Hepatocyte (in vitro differentiated cells): Measurements from ENCODE around the gene SLU7. TPM values are rescaled to one million over a fixed set of nuclear protein-coding genes. Genes with fewer than 3 reads are reported as not detected.

Source experiments
- DNase-seq: peaks from one replicate; pipeline ENCODE4 v3.0.0-alpha.2; 2016; ENCODE audit warnings: low spot score
- H2AFZ ChIP-seq: fragments of 200-600 bp; sonication (generic); 2 replicates; pipeline ENCODE4 v1.6.0; 2016; ENCODE audit warnings: antibody characterized with exemption, mild to moderate bottlenecking
- H3K27ac ChIP-seq: fragments of 200-600 bp; sonication (generic); 2 replicates; pipeline ENCODE4 v1.5.1; 2016; ENCODE audit warnings: mild to moderate bottlenecking
- H3K27me3 ChIP-seq: fragments of 200-600 bp; sonication (generic); 2 replicates; pipeline ENCODE4 v1.6.1; 2016
- H3K36me3 ChIP-seq: fragments of 200-600 bp; sonication (generic); replicated peaks from 2 replicates; pipeline ENCODE4 v1.5.1; 2016; ENCODE audit warnings: low read depth; ENCODE audit not compliant: insufficient read depth
- H3K4me1 ChIP-seq: fragments of 200-600 bp; sonication (generic); 2 replicates; pipeline ENCODE4 v1.5.1; 2016; ENCODE audit warnings: mild to moderate bottlenecking, moderate library complexity; ENCODE audit not compliant: insufficient read depth
- H3K4me2 ChIP-seq: fragments of 200-600 bp; sonication (generic); 2 replicates; pipeline ENCODE4 v1.6.0; 2016
- H3K4me3 ChIP-seq: fragments of 200-600 bp; sonication (generic); 2 replicates; pipeline ENCODE4 v1.5.1; 2016; ENCODE audit warnings: mild to moderate bottlenecking
- H3K79me2 ChIP-seq: fragments of 200-600 bp; sonication (generic); 2 replicates; pipeline ENCODE4 v1.6.0; 2017; ENCODE audit warnings: mild to moderate bottlenecking
- H3K9me2 ChIP-seq: fragments of 200-600 bp; sonication (generic); replicated peaks from 2 replicates; pipeline ENCODE4 v1.6.0; 2017; ENCODE audit warnings: mild to moderate bottlenecking; ENCODE audit not compliant: insufficient read depth
- H3K9me3 ChIP-seq: fragments of 200-600 bp; sonication (generic); 2 replicates; pipeline ENCODE4 v1.5.1; 2016; ENCODE audit warnings: low read depth, mild to moderate bottlenecking
- H4K20me1 ChIP-seq: fragments of 200-600 bp; sonication (generic); 2 replicates; pipeline ENCODE4 v1.6.0; 2016; ENCODE audit warnings: mild to moderate bottlenecking; ENCODE audit not compliant: insufficient read depth, poor library complexity, severe bottlenecking
- EZH2 ChIP-seq: fragments of 200-600 bp; sonication (generic); IDR thresholded peaks from 2 replicates; pipeline ENCODE4 v1.6.1; 2016; ENCODE audit warnings: antibody characterized with exemption, mild to moderate bottlenecking, borderline replicate concordance
- EZH2phosphoT487 ChIP-seq: fragments of 200-600 bp; sonication (generic); IDR thresholded peaks from one replicate; pipeline ENCODE4 v1.6.1; 2018; ENCODE audit warnings: antibody characterized with exemption, mild to moderate bottlenecking, low read depth, moderate library complexity; ENCODE audit not compliant: unreplicated experiment, severe bottlenecking
- WGBS: methylation state at CpG from one replicate; pipeline ENCODE4 v1.1.6; 2016; ENCODE audit warnings: low lambda C conversion rate; ENCODE audit errors: missing lambda C conversion rate; 5-methylcytosine and 5-hydroxymethylcytosine counted together
- polyA plus RNA-seq: library from polyadenylated mRNA; unstranded; fragments of >200 nt; fragmentation: Nextera tagmentation; extraction: Ambion mirVana; gene quantifications from 2 replicates; pipeline ENCODE4 v1.2.1, GENCODE V29; 2016
- total RNA-seq: library from RNA; depleted of rRNA; stranded (reverse); fragments of >200 nt; gene quantifications from 2 replicates; pipeline ENCODE4 v1.2.3, GENCODE V29; 2014
- TF ChIP-seq, protein P1 (sequence below): fragments of 200-600 bp; sonication (generic); IDR thresholded peaks from 2 replicates; pipeline ENCODE4 v1.5.1; 2016; ENCODE audit warnings: antibody characterized with exemption, mild to moderate bottlenecking; ENCODE audit not compliant: poor library complexity

The SLU7 gene
- total and polyA plus RNA-seq, 2 experiments from 2014 or later, result 45.0 to 62.5 TPM

DNA sequence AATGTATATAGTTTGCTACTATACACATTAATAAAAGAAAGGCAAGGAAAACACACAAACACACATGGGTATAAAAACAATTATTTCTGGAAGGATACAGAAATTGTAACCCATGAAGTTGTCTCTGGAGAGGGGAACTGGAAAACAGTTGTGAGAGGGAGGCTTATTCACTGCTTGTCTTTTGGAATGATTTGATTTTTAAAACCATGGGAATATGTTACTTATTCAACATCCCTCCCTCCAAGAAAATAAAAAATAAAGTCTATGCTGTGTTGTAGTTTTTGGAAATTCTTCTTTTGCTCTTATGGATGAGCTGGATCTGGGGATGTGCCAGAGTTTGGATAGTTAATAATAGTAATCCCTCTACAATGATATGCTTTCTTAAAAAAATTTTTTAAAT, 42.5 kb downstream of the SLU7 start:
- Histone ChIP-seq H4K20me1 (no peaks in the 10 kb centered on the region), H3K79me2 (no peaks in the 10 kb centered on the region), H2AFZ (no peak overlapping the region), H3K36me3 (no peaks in the 10 kb centered on the region), H3K9me3 (no peaks in the 10 kb centered on the region), H3K4me3 (no peak overlapping the region), H3K27ac (no peak overlapping the region), H3K4me1 (no peaks in the 10 kb centered on the region), H3K4me2 (no peak overlapping the region), H3K9me2 (no peaks in the 10 kb centered on the region), H3K27me3 (peaks cover 23% of the 10 kb centered on the region)
- TF ChIP-seq, protein P1, sequence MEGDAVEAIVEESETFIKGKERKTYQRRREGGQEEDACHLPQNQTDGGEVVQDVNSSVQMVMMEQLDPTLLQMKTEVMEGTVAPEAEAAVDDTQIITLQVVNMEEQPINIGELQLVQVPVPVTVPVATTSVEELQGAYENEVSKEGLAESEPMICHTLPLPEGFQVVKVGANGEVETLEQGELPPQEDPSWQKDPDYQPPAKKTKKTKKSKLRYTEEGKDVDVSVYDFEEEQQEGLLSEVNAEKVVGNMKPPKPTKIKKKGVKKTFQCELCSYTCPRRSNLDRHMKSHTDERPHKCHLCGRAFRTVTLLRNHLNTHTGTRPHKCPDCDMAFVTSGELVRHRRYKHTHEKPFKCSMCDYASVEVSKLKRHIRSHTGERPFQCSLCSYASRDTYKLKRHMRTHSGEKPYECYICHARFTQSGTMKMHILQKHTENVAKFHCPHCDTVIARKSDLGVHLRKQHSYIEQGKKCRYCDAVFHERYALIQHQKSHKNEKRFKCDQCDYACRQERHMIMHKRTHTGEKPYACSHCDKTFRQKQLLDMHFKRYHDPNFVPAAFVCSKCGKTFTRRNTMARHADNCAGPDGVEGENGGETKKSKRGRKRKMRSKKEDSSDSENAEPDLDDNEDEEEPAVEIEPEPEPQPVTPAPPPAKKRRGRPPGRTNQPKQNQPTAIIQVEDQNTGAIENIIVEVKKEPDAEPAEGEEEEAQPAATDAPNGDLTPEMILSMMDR, result no peak
- no peak for TF ChIP-seq EZH2phosphoT487
- TF ChIP-seq EZH2, result no peak
- DNase-seq, result no peak

DNA sequence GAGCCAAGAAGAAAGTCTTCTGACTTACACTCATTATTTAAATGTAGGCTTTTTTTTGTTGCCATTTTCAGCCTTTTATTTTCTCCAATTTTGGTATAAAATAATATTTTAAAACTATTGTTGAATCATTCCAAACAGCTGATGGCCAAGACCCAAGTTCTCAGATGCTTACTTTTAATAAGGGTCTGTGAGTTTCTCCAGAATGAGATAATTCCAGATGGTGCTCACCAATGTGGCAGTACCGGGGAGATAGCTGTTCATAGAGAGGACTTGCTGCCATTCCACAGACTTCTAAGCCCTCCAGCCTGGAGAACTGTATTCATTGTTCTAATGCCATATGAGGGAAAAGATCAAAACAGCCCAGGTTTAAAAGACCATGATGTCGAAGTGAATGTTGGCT, 43.2 kb downstream of the SLU7 start:
- 94% methylated on average over 2 of the region's 2 CpGs for WGBS
- no peaks in the 10 kb centered on the region for H3K9me3 ChIP-seq
- H3K9me2 ChIP-seq, result no peaks in the 10 kb centered on the region
- no peak overlapping the region for H3K27ac ChIP-seq
- no peak overlapping the region for H2AFZ ChIP-seq
- no peak overlapping the region for H3K4me3 ChIP-seq
- TF ChIP-seq EZH2phosphoT487, result no peak
- TF ChIP-seq, protein P1, result no peak
- no peaks in the 10 kb centered on the region for H4K20me1 ChIP-seq
- no peaks in the 10 kb centered on the region for H3K4me1 ChIP-seq
- H3K79me2 ChIP-seq, result no peaks in the 10 kb centered on the region
- H3K36me3 ChIP-seq, result no peaks in the 10 kb centered on the region
- H3K4me2 ChIP-seq, result no peak overlapping the region
- H3K27me3 ChIP-seq, result peaks cover 26% of the 10 kb centered on the region
- DNase-seq, result no peak

DNA sequence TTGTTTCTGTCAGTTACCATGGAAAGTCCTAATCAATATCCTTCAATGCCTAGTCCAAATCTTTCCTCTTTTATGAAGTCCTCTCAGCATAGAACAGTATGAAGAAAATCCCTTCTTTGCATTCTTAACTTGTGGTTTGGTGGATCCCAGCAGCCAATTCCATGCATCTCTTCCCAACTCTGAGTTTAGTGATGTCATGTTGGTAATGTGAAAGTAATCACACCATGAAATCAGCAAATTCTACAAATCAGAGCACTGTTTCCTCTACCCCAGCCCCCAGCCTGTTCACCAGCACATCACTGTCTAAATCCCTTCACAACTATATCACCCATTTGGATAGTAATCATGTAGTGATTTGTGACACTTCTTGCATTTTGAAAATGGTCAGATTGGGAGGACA, 43.7 kb downstream of the SLU7 start:
- peaks cover 26% of the 10 kb centered on the region for H3K27me3 ChIP-seq

DNA sequence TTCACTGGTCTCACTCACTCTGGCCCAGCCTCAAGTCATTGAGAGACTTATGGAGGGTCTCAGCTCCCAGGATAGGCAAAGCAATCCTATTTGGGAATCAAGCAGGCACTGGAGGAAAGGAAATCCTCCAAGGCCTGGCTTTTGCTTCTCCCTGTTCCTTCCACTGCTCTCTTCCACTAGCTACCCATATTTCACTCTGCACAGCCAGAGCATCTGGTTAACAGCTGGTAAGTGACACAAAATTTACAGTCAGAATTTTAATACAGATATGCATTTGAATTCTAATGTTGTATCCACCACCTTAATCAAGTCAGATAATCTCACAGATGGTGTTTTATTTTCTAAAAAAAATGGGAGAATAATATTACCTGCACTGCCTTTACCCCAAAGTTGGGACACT, 47.6 kb downstream of the SLU7 start:
- Histone ChIP-seq H4K20me1 (no peaks in the 10 kb centered on the region), H3K9me2 (no peaks in the 10 kb centered on the region), H3K4me2 (no peak overlapping the region), H3K27ac (no peak overlapping the region), H3K36me3 (no peaks in the 10 kb centered on the region), H3K27me3 (peaks cover 37% of the 10 kb centered on the region), H3K79me2 (no peaks in the 10 kb centered on the region), H3K4me3 (no peak overlapping the region), H3K4me1 (no peaks in the 10 kb centered on the region), H3K9me3 (no peaks in the 10 kb centered on the region), H2AFZ (no peak overlapping the region)
- no peak for DNase-seq
- TF ChIP-seq EZH2phosphoT487, result no peak
- TF ChIP-seq, protein P1, result no peak
- TF ChIP-seq EZH2, result no peak

More for the DNA sequence above, 43.7 kb downstream of the SLU7 start:
- H3K9me3 ChIP-seq, result no peaks in the 10 kb centered on the region
- H3K36me3 ChIP-seq, result no peaks in the 10 kb centered on the region
- H4K20me1 ChIP-seq, result no peaks in the 10 kb centered on the region
- no peaks in the 10 kb centered on the region for H3K4me1 ChIP-seq
- TF ChIP-seq, protein P1, result no peak
- no peak for TF ChIP-seq EZH2phosphoT487
- TF ChIP-seq EZH2, result no peak
- no peak overlapping the region for H3K4me2 ChIP-seq
- DNase-seq, result no peak
- H3K79me2 ChIP-seq, result no peaks in the 10 kb centered on the region
- H2AFZ ChIP-seq, result no peak overlapping the region
- H3K9me2 ChIP-seq, result no peaks in the 10 kb centered on the region
- H3K4me3 ChIP-seq, result no peak overlapping the region
- H3K27ac ChIP-seq, result no peak overlapping the region
